HK-2 (cell line): ENCODE results near the gene CEND1.

Source experiments
- DNase-seq: peaks from one replicate; pipeline ENCODE4 v3.0.0-alpha.2; 2018; ENCODE audit not compliant: unreplicated experiment

The CEND1 gene

DNA sequence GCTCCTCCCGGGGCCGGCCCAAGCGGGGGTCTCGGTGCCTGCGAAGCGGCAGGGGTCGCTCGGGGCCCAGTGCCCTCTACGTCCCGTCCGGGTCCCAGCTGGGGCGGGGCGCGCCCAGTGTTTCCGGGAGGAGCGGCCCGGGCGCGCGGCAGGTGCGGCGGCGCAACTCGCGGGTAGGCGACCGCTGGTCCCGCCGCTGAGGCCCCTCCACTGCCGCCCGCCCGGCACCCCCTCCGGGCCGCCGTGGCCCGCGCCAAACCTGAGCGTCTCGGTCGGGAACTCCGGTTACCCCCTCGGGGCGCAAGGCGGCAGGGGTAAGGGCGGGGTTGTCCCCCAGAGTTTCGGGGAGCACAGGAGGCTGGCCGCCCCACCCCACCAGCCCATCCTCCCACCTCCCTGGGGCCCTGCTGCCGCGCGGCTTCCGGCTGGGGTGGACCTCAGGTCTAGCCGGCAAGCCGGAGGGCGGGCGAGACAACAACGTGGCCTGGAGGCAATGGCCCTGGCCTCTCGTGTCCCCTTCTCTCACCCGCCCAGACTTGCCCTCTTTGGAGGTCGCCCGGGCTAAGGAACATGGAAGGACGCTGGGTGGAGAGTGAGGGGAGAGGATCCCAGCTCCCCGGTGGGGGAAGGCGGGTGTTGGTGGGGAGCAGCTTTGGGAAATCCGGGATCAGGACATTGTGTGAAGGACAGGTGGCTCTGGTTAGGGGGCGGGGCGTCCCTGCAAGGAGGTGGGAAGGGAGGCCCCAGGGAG is 37.4 kb upstream of the CEND1 start:
- no peak for DNase-seq

DNA sequence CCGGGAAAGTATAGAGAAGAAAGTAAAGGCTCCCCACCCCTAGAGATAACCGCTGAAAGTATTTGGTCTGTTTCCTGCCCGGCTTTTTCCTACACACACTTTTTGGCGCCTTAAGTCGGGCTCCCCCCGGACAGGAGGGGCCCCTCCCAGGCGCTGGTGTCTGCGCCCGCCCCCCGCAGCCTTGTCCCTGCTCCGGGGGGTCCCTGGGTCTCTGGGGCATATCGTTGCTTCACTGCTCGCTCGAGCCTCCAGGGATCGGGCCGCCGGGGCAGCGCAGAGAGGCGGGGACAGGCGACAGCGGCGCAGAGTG is 36.9 kb upstream of the CEND1 start:
- no peak for DNase-seq

GRCh38 chr11:826227-826621 is 36.3 kb upstream of the CEND1 start:
- no peak for DNase-seq

DNA sequence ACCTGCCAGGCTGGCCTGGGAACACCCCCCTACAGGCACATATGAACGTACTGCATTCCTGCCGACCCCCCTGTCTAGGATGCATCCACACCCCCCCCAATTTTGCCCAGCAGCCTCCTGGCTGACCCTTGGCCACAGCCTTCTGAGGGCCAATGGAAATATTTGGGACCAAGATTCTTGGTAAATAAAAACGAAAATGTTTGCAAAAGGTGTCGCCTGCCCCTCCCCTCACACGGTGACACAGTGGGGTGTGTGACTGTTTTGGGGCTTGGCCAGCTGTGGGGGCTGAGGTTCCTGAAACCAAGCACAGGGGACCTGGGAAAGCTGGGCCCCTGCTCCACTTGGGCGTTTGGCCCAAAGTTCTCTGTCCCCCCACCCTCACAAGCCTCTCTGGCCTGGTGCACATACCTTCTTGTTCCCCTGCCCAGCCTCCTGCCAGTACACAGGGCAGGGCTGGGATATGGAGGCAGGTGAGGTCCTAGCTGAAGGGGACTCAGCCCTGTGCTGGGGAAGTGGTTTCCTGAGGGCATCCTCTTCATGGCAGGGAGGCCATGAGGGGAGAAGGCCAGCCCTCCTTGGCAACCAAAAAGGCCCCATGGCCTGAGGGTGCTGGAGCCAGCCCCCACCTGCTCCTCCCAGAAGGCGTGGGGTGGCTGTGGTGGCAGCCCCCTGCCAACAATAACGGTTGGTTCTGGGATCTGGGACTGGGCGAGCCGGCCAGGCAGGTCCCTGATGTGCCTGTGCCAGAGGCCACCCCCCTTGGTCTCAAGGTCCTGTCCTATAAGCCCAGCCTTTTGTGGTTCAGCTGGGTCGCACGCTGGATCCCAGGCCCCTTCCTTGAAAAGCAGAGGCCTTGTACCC is 35.7 kb upstream of the CEND1 start:
- DNase-seq: no peak

DNA sequence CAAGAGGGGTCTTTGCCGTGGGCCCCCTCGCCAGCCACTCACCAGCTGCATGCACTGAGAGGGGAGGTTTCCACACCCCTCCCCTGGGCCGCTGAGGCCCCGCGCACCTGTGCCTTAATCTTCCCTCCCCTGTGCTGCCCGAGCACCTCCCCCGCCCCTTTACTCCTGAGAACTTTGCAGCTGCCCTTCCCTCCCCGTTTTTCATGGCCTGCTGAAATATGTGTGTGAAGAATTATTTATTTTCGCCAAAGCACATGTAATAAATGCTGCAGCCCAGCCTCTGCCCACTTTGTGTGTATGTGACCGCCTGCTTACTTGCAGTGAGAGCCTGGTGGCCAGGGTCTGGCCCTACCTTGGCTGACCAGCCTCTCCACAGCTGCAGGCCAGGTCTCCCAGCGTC is 35.1 kb upstream of the CEND1 start:
- DNase-seq: no peak

GRCh38 chr11:824292-824880 is 34.5 kb upstream of the CEND1 start:
- DNase-seq: no peak

DNA sequence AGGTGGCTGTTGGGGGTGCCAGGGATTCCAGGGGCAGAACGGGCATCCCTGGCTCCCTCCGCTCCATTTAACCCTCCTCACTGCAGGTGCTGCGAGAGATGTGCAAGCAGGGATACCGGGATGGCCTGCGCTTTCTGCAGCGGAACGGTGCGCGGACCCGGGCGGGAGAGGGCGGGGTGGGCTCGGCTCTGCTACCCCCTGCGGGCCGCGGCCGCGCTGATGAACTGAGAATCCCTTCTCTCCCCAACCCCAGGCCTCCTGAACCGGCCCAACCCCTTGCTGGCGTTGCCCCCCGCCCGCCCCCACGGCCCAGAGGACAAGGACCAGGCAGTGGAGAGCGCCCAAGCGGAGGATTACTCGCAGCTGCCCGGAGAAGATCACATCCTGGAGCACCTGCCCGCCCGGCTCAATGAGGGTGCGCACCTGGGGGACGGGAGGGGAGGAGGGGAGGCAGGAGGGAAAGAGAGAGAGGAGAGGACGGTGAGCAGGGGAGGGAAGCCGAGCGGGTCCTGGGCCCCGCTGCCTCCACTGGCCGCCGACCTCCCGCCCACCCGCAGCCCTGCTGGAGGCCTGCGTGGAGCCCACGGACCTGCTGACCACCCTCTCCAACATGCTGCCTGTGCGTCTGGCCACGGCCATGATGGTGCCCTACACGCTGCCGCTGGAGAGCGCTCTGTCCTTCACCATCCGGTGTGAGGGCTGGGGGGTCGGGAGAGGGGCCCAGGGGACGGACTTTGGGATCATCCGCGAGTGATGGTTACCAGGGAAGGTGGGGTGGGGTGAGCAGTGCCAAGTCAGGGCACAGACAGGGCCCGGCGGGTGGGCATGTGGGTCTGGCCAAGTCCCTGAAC is 33.8 kb upstream of the CEND1 start:
- no peak for DNase-seq

GRCh38 chr11:821512-822371 is 31.9 kb upstream of the CEND1 start:
- DNase-seq: no peak

- DNase-seq: peak; percentile 67
Observed at GRCh38 chr11:820655-821511, 31.0 kb upstream of the CEND1 start.

DNA sequence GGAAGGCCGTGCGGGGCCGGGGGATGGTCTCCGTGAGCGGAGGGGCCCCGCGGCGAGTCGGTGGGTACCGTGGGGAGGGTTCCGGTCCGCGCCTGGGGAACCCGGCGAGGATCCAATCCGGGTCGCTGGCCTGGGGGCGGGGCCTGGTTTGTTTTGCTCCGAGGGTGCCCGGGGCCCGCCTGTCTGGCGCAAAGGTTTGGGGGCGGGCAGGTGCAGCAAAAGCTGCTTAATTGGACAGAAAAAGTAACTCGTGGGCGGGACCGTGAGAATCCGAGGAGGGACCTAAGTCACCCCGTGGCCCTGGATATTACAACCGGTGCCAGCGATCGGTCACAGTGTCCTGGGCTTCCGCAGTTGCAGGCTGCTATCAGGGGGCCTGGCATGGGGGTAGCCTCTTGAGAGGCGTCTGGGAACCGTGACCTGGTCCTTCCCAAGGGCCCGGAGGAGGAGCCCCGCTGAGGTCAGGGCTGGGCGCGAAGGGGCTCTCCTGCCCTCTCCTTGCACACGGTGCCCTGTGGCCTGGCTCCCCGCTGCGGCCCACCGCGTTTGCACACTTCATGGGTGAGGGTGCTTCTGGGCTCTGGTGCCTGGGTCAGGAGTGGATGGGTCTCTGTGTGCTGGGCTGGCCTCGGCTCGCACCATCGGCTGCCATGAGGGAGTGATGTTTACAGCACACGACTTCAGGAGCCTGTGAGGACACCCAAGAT is 30.2 kb upstream of the CEND1 start:
- DNase-seq: peak; percentile 76

GRCh38 chr11:819129-819931 is 29.4 kb upstream of the CEND1 start:
- DNase-seq: peak; percentile 83

DNA sequence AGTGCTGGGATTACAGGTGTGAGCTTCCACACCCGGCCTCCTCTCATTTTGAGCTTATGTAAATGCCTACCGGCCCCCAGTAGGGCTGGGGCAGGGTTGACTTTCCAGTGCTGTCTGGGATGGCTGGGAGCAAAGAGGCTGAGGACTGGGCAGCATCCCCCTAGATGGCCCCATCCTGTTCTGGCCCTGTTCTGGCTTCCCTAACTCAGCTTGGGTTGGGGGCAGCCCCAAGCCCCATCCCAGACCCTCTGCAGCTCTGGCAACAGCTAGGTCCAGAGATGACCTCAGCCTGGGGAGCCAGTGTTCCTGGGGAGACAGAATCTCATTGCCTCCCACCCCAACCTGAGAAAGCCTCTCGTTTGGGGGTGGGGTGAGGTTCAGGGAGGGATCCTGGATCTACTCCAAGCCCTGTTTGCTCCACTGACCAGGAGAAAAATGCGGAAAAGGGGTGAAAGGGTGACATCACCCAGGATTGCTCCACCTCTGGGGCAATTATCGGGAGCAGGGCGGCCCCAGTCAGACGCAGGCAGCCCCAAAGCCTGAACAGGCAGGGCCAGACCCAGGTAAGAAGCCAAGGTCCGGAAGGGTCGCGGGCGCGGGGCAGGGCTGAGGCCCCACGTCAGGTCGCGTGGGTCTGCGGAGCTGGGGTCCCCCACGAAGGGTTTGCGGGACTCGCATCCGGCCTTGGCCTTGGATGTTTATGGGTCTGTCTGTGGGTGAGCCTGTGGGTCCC is 28.7 kb upstream of the CEND1 start, which contains the start of gene PNPLA2:
PNPLA2 (plus strand) TSS at position 519 of the 733 bp plus-strand sequence. CDS start 805 bp downstream, outside the sequence.
- DNase-seq: peak; percentile 68

DNA sequence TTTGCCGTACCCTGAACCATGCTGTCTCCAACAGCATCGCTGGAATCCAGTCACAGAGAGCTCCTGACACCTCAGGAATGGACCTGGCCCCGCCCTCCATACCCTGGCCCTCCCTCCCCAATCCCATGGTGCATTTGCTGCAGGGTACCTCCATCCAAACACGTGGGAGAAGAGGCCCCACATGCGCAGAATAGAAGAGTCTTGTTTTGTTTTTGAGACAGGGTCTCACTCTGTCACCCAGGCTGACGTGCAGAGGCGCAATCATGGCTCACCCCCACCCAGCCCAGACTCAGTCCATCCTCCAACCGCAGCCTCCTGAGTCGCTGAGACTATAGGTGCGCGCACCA is 26.5 kb upstream of the CEND1 start:
- DNase-seq: no peak

- DNase-seq: no peak
Observed at GRCh38 chr11:815675-816432, 26.0 kb upstream of the CEND1 start.

DNA sequence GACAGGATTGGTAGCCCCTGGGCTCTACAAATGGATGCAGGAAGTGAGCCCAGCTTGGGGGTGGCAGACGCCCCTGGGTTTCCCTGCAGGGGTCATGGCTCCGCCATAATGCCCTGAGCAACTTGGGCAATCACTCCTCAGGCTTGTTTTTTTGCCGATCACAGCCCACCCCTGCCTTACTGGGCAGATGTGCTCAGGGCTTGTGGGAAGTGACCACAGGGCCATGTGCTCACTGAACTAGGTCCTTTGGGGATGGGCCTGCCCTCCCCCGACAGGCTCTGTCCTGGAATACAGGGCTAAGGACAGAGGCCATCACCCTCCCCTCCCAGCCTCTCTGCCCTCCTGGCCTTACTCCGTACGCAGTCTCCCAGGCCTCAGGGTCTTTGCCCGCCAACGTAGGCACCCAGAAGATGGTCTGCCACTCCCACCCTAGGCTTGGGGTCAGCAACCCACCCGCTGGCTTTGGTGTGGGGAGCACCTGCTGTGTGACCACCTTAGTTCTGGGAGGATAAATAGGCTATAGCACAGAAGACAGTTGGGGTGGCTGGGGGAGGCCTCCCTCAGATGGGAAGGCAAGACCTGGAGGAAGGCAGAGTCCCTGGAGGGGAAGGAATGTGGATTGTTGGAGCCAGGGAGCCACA is 23.7 kb upstream of the CEND1 start:
- no peak for DNase-seq

GRCh38 chr11:813072-813455 is 23.2 kb upstream of the CEND1 start:
- no peak for DNase-seq

DNA sequence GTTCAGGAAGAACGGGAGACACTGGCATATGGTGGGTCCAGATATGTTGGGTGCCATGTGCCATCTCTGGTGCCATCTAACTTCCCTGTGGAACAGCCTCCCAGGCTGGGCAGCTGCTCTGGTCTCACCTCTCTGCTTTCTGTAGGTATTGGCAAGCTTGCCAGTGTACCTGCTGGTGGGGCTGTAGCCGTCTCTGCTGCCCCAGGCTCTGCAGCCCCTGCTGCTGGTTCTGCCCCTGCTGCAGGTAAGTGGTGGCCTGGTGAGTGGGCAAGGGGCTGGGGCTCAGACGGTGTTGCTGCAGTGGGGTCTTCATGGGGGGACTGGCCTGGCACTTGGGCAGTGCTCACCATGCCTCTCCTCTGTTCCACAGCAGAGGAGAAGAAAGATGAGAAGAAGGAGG is 22.5 kb upstream of the CEND1 start:
- DNase-seq: no peak
